OCI-LY3 (cell line): Measurements from ENCODE around the gene TNKS1BP1.

ENCODE experiments used
- CTCF ChIP-seq: fragments of 200-600, 300-600 bp; sonication (generic); IDR thresholded peaks from 2 replicates; pipeline ENCODE4 v1.5.1; 2014; ENCODE audit warnings: antibody characterized with exemption, low read length, low read depth
- EZH2phosphoT487 ChIP-seq: fragments of 200-600 bp; shearing (Covaris generic); IDR thresholded peaks from 2 replicates; pipeline ENCODE4 v1.6.1; 2018; ENCODE audit warnings: antibody characterized with exemption, mixed run types, low read depth

- no peak for TF ChIP-seq CTCF
- no peak for TF ChIP-seq EZH2phosphoT487
These were observed 23.3 kb upstream of the TNKS1BP1 start for GRCh38 chr11:57348052-57348451.
